ENCODE results near the gene ACOXL.

ACOXL gene

GRCh38 chr2:111117598-111118480 lies 385.5 kb downstream of the ACOXL start:
- no peak overlapping the region for H3K27ac ChIP-seq (ENCODE audit: low read depth, low read length)
- no peak overlapping the region for H3K9ac ChIP-seq (ENCODE audit: low read length)
- no peaks in the 10 kb centered on the region for H3K27me3 ChIP-seq (ENCODE audit: low read length)
- TF ChIP-seq EZH2phosphoT487 (conservative IDR thresholded peaks at IDR 0.05; ENCODE audit: low read length), result no peak
- TF ChIP-seq, protein P1, sequence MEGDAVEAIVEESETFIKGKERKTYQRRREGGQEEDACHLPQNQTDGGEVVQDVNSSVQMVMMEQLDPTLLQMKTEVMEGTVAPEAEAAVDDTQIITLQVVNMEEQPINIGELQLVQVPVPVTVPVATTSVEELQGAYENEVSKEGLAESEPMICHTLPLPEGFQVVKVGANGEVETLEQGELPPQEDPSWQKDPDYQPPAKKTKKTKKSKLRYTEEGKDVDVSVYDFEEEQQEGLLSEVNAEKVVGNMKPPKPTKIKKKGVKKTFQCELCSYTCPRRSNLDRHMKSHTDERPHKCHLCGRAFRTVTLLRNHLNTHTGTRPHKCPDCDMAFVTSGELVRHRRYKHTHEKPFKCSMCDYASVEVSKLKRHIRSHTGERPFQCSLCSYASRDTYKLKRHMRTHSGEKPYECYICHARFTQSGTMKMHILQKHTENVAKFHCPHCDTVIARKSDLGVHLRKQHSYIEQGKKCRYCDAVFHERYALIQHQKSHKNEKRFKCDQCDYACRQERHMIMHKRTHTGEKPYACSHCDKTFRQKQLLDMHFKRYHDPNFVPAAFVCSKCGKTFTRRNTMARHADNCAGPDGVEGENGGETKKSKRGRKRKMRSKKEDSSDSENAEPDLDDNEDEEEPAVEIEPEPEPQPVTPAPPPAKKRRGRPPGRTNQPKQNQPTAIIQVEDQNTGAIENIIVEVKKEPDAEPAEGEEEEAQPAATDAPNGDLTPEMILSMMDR (IDR thresholded peaks at IDR 0.05; ENCODE audit: insufficient read depth, low read length, poor library complexity, severe bottlenecking), result no peak
- no peak overlapping the region for H2AFZ ChIP-seq (ENCODE audit: low read depth, low read length, severe bottlenecking)
- no peaks in the 10 kb centered on the region for H3K9me2 ChIP-seq (replicated peaks; ENCODE audit: insufficient read depth, low read length)
- no peak overlapping the region for H3K4me3 ChIP-seq (ENCODE audit: insufficient read depth, low read length, poor library complexity, severe bottlenecking)
- no peaks in the 10 kb centered on the region for H3K36me3 ChIP-seq (ENCODE audit: low read length)
- peak overlapping the region; percentile 48 for H3K4me2 ChIP-seq (ENCODE audit: low read depth, low read length, poor library complexity, severe bottlenecking)
- no peaks in the 10 kb centered on the region for H4K20me1 ChIP-seq (ENCODE audit: low read depth, low read length)
- H3K9me3 ChIP-seq (ENCODE audit: insufficient read depth, low read length), result no peaks in the 10 kb centered on the region
- peaks cover 16% of the 10 kb centered on the region for H3K79me2 ChIP-seq (ENCODE audit: insufficient read depth, low read length)
- no peaks in the 10 kb centered on the region for H3F3A ChIP-seq (ENCODE audit: insufficient read depth)

GRCh38 chr2:111118481-111118980 lies 386.2 kb downstream of the ACOXL start:
- Histone ChIP-seq H3K4me2 (ENCODE audit: low read depth, low read length, poor library complexity, severe bottlenecking) (peak overlapping the region; percentile 48), H3K27me3 (ENCODE audit: low read length) (no peaks in the 10 kb centered on the region), H3F3A (ENCODE audit: insufficient read depth) (no peaks in the 10 kb centered on the region), H4K20me1 (ENCODE audit: low read depth, low read length) (no peaks in the 10 kb centered on the region), H3K79me2 (ENCODE audit: insufficient read depth, low read length) (peaks cover 23% of the 10 kb centered on the region), H3K4me3 (ENCODE audit: insufficient read depth, low read length, poor library complexity, severe bottlenecking) (no peak overlapping the region), H3K27ac (ENCODE audit: low read depth, low read length) (no peak overlapping the region), H3K9ac (ENCODE audit: low read length) (no peak overlapping the region), H3K9me3 (ENCODE audit: insufficient read depth, low read length) (no peaks in the 10 kb centered on the region), H3K9me2 (replicated peaks; ENCODE audit: insufficient read depth, low read length) (no peaks in the 10 kb centered on the region), H2AFZ (ENCODE audit: low read depth, low read length, severe bottlenecking) (no peak overlapping the region), H3K36me3 (ENCODE audit: low read length) (no peaks in the 10 kb centered on the region)
- TF ChIP-seq EZH2phosphoT487 (conservative IDR thresholded peaks at IDR 0.05; ENCODE audit: low read length), result no peak
- TF ChIP-seq, protein P1 (IDR thresholded peaks at IDR 0.05; ENCODE audit: insufficient read depth, low read length, poor library complexity, severe bottlenecking), result no peak

GRCh38 chr2:111118981-111119821 lies 386.8 kb downstream of the ACOXL start:
- Histone ChIP-seq H3K9me2 (replicated peaks; ENCODE audit: insufficient read depth, low read length) (no peaks in the 10 kb centered on the region), H3K79me2 (ENCODE audit: insufficient read depth, low read length) (peaks cover 28% of the 10 kb centered on the region), H2AFZ (ENCODE audit: low read depth, low read length, severe bottlenecking) (no peak overlapping the region), H4K20me1 (ENCODE audit: low read depth, low read length) (no peaks in the 10 kb centered on the region), H3K36me3 (ENCODE audit: low read length) (0 out of 2 replicates have a peak, but pooled peaks cover 3% of the 10 kb centered on the region), H3K27me3 (ENCODE audit: low read length) (no peaks in the 10 kb centered on the region), H3K4me3 (ENCODE audit: insufficient read depth, low read length, poor library complexity, severe bottlenecking) (no peak overlapping the region), H3K9me3 (ENCODE audit: insufficient read depth, low read length) (no peaks in the 10 kb centered on the region), H3F3A (ENCODE audit: insufficient read depth) (no peaks in the 10 kb centered on the region), H3K4me2 (ENCODE audit: low read depth, low read length, poor library complexity, severe bottlenecking) (peak overlapping the region; percentile 66), H3K27ac (ENCODE audit: low read depth, low read length) (no peak overlapping the region), H3K9ac (ENCODE audit: low read length) (no peak overlapping the region)
- TF ChIP-seq EZH2phosphoT487 (conservative IDR thresholded peaks at IDR 0.05; ENCODE audit: low read length), result peak; percentile 25
- TF ChIP-seq, protein P1 (IDR thresholded peaks at IDR 0.05; ENCODE audit: insufficient read depth, low read length, poor library complexity, severe bottlenecking), result no peak
